Natural killer cell (primary cell): ENCODE measurements around the gene TPM1. TPM values are rescaled to one million over a fixed set of nuclear protein-coding genes. Genes with fewer than 3 reads are reported as not detected.

Experiments used
- ATAC-seq, 3 donors: fragments of 150-1000 bp in 2 of 3; fragments of 200-7000 bp in 1 of 3; cut with Tn5 transposase; 1 replicate in 1 of 3; 2 replicates in 2 of 3; pipeline ENCODE4 v1.10.0; 2021; ENCODE audit warnings: mild to moderate bottlenecking in 2 of 3, moderate library complexity in 2 of 3
- DNase-seq, 2 donors: peaks; one replicate each; pipeline versions ENCODE4 v3.0.0 to v3.0.0-alpha.2; 2013 to 2021; ENCODE audit warnings: mixed read lengths in 1 of 2
- H3K27ac ChIP-seq: one replicate; pipeline ENCODE4 v1.5.1; 2013; ENCODE audit warnings: mild to moderate bottlenecking, low read length
- H3K27me3 ChIP-seq: one replicate; pipeline ENCODE4 v1.6.1; 2013; ENCODE audit warnings: low read length; ENCODE audit not compliant: control insufficient read depth, insufficient read depth
- H3K36me3 ChIP-seq: one replicate; pipeline ENCODE4 v1.6.1; 2013; ENCODE audit warnings: low read length; ENCODE audit not compliant: control insufficient read depth, insufficient read depth
- H3K4me1 ChIP-seq: one replicate; pipeline ENCODE4 v1.6.1; 2013; ENCODE audit warnings: low read length; ENCODE audit not compliant: control insufficient read depth, insufficient read depth
- H3K4me3 ChIP-seq: one replicate; pipeline ENCODE4 v1.5.1; 2013; ENCODE audit warnings: low read length
- H3K9me3 ChIP-seq: one replicate; pipeline ENCODE4 v1.6.1; 2013; ENCODE audit warnings: low read length; ENCODE audit not compliant: control insufficient read depth, insufficient read depth
- H3K27ac Mint-ChIP-seq, 2 donors: one replicate each; pipeline ENCODE4 v1.8.0; 2022; ENCODE audit warnings: mild to moderate bottlenecking in 2 of 2, mixed read lengths in 2 of 2, moderate library complexity in 1 of 2
- H3K27me3 Mint-ChIP-seq, 2 donors: one replicate each; pipeline ENCODE4 v1.8.0; 2022; ENCODE audit warnings: low read depth in 2 of 2, mixed read lengths in 2 of 2
- H3K36me3 Mint-ChIP-seq: one replicate; pipeline ENCODE4 v1.8.0; 2022; ENCODE audit warnings: mixed read lengths
- H3K4me1 Mint-ChIP-seq, 2 donors: one replicate each; pipeline ENCODE4 v1.8.0; 2022; ENCODE audit warnings: mixed read lengths in 2 of 2
- H3K4me3 Mint-ChIP-seq: one replicate; pipeline ENCODE4 v1.8.0; 2022; ENCODE audit warnings: mild to moderate bottlenecking, moderate library complexity, mixed read lengths
- H3K9me3 Mint-ChIP-seq, 2 donors: one replicate each; pipeline ENCODE4 v1.8.0; 2022; ENCODE audit warnings: mixed read lengths in 2 of 2
- WGBS: methylation state at CpG from one replicate; pipeline ENCODE4 v1.1.7; 2013; ENCODE audit warnings: missing lambda C conversion rate; ENCODE audit not compliant: insufficient coverage; 5-methylcytosine and 5-hydroxymethylcytosine counted together
- intact Hi-C: fragments of 100-400 bp; cut with micrococcal nuclease; formaldehyde crosslinking; loops from one replicate; pipeline ENCODE4 v1.14.2; 2022
- total RNA-seq, 4 donors: library from RNA; stranded (reverse); fragments of 120-200 nt in 1 of 4; gene quantifications; one replicate each; pipeline versions ENCODE4 v1.2.3 to v1.2.4, GENCODE V29; 2013 to 2022
- TF ChIP-seq, protein P1 (sequence below): fragments of 200-600 bp; IDR thresholded peaks from one replicate; pipeline ENCODE4 v1.8.0; 2022; ENCODE audit warnings: antibody characterized with exemption

The TPM1 gene
- total RNA-seq, 3 donors from 2014 or later (not counting 1 experiment from before 2014, with no cell fraction given): 21.5 to 33.0 (median 25.6) TPM

DNA sequence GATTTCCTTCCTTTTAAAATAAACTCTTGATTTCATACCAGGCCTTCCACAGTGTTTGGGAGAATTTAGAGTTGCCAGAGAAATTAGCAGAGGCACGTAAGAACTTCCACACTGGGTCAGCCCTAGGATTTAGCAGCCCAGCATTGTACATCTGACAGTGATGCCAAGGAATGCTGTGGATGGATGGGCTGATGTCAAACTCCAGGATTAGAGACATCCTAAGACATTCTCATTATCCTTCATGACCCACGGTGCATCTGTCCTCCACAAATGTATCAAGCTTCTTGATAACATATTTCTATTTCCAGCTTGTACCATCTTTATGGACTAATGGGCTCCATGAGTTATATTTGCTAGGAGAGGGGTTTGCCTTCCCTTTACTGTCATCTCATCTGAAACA, 8.0 kb upstream of the TPM1 start:
- H3K4me1 Mint-ChIP-seq: no peaks in the 10 kb centered on the region
- DNase-seq (no peak), ATAC-seq (no peak)
- Histone ChIP-seq H3K4me1 (no peaks in the 10 kb centered on the region), H3K4me3 (no peak overlapping the region), H3K27me3 (peaks cover 7% of the 10 kb centered on the region), H3K9me3 (no peaks in the 10 kb centered on the region), H3K36me3 (no peaks in the 10 kb centered on the region), H3K27ac (no peak overlapping the region)
- no peak overlapping the region for H3K4me3 Mint-ChIP-seq
- H3K27me3 Mint-ChIP-seq: peaks cover 18 to 31% of the 10 kb centered on the region in 2 donors
- intact Hi-C loops: no loop called here
- H3K36me3 Mint-ChIP-seq: no peaks in the 10 kb centered on the region
- TF ChIP-seq, protein P1, sequence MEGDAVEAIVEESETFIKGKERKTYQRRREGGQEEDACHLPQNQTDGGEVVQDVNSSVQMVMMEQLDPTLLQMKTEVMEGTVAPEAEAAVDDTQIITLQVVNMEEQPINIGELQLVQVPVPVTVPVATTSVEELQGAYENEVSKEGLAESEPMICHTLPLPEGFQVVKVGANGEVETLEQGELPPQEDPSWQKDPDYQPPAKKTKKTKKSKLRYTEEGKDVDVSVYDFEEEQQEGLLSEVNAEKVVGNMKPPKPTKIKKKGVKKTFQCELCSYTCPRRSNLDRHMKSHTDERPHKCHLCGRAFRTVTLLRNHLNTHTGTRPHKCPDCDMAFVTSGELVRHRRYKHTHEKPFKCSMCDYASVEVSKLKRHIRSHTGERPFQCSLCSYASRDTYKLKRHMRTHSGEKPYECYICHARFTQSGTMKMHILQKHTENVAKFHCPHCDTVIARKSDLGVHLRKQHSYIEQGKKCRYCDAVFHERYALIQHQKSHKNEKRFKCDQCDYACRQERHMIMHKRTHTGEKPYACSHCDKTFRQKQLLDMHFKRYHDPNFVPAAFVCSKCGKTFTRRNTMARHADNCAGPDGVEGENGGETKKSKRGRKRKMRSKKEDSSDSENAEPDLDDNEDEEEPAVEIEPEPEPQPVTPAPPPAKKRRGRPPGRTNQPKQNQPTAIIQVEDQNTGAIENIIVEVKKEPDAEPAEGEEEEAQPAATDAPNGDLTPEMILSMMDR: no peak
- 82% methylated on average over 2 of the region's 2 CpGs for WGBS
- H3K27ac Mint-ChIP-seq: no peak overlapping the region
- no peaks in the 10 kb centered on the region for H3K9me3 Mint-ChIP-seq

DNA sequence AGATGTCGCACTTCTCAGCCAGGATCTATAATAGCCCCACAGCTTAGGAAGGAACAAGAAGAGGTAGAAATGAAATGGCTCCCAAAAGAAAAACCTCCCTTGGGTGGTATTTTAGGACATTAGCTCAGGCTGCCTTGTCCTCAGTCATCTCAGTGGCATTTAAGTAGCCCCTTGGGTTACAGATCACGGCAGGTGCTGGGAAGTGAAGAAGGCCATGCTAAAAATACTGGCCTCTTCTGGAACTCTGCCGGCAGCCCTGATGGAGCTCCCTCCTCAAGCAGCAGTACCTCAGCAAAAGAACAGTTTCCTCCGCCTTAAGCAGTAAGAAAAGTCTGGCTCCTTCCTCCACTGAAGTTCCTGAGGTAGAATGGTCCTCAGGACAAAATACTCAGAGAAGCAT, 7.3 kb upstream of the TPM1 start:
- Mint-ChIP-seq H3K4me3 (no peak overlapping the region), H3K4me1 (no peaks in the 10 kb centered on the region), H3K9me3 (no peaks in the 10 kb centered on the region), H3K27me3 (peaks cover 16 to 31% of the 10 kb centered on the region in 2 donors), H3K27ac (no peak overlapping the region), H3K36me3 (no peaks in the 10 kb centered on the region)
- no peaks in the 10 kb centered on the region for H3K36me3 ChIP-seq
- TF ChIP-seq, protein P1: no peak
- ATAC-seq (no peak), DNase-seq (no peak)
- intact Hi-C loops: no loop called here
- peaks cover 9% of the 10 kb centered on the region for H3K27me3 ChIP-seq
- no peak overlapping the region for H3K4me3 ChIP-seq
- WGBS: 81% methylated on average over 3 of the region's 4 CpGs
- H3K9me3 ChIP-seq: no peaks in the 10 kb centered on the region
- H3K4me1 ChIP-seq: no peaks in the 10 kb centered on the region
- H3K27ac ChIP-seq: no peak overlapping the region

DNA sequence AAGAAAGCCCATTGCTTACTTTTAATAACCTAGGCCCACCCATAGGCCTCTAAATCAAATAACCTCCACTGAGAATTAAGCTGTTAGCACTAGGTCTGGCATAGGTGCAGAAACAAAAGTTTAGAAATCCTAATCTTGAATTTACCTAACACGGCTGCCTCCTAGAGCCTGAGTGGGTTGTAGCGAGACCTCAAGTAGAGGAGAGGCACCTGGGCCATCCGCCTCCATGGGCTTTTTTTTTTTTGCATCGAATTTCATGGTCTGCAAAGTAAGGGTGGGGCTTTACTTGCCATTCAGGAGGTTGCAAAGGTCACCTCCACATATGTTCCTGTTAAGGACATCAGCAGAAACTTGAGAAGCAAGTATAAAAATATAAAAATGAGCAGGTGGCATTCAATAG, 6.6 kb upstream of the TPM1 start:
- 58% methylated on average over 4 of the region's 4 CpGs for WGBS
- Mint-ChIP-seq H3K4me3 (no peak overlapping the region), H3K9me3 (no peaks in the 10 kb centered on the region), H3K27me3 (peaks cover 19 to 31% of the 10 kb centered on the region in 2 donors), H3K36me3 (no peaks in the 10 kb centered on the region), H3K27ac (no peak overlapping the region), H3K4me1 (no peaks in the 10 kb centered on the region)
- Histone ChIP-seq H3K27ac (no peak overlapping the region), H3K4me1 (no peaks in the 10 kb centered on the region), H3K4me3 (no peak overlapping the region), H3K27me3 (peaks cover 6% of the 10 kb centered on the region), H3K9me3 (no peaks in the 10 kb centered on the region), H3K36me3 (no peaks in the 10 kb centered on the region)
- no peak for DNase-seq
- no peak for ATAC-seq
- intact Hi-C loops: no loop called here
- TF ChIP-seq, protein P1: no peak

DNA sequence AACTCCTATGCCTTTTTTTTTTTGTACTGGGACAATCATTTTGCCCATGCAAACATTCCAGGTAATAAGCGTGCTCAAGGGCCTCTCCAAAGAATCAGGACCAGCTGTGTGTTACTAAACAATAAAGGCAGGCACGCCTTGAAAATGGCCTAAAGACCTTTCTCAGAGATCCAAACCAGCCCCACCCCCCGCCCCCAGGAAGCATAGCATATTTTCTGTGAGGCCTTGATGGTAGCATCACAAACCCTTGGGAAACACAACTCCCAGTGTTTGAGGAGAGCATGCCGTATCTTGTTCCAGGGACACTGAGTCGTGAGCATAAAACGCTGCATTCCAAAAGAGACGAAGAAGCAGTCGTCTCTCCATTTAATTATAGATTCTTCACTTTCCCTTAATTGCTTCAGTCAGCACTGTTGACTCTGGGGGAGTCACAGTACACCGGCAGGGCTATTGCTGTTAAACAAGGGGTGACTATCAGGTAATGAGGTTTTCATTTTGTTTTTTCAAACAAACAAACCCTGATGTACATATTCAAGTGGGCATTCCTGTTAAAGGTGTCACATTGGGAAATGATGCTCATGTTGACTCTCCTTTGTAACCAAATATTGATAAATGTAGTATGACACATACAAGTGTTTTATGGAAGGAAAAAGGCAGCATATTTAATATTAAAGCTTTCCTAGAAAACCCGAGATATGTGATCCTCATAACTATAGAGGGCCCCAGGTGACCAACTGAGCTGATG, 4.4 kb upstream of the TPM1 start:
- peaks cover 3 to 8% of the 10 kb centered on the region in 2 donors for H3K4me1 Mint-ChIP-seq
- H3K27me3 Mint-ChIP-seq: peaks cover 29 to 45% of the 10 kb centered on the region in 2 donors
- no peaks in the 10 kb centered on the region for H3K36me3 ChIP-seq
- 81% methylated on average over 9 of the region's 10 CpGs for WGBS
- peaks cover 5% of the 10 kb centered on the region for H3K4me1 ChIP-seq
- peaks cover 18% of the 10 kb centered on the region for H3K27me3 ChIP-seq
- H3K4me3 Mint-ChIP-seq: no peak overlapping the region
- H3K4me3 ChIP-seq: no peak overlapping the region
- no peaks in the 10 kb centered on the region for H3K9me3 Mint-ChIP-seq
- DNase-seq (no peak), ATAC-seq (no peak)
- TF ChIP-seq, protein P1: no peak
- no peak overlapping the region for H3K27ac ChIP-seq
- H3K27ac Mint-ChIP-seq: no peak overlapping the region
- H3K36me3 Mint-ChIP-seq: no peaks in the 10 kb centered on the region
- intact Hi-C loops: no loop called here
- H3K9me3 ChIP-seq: no peaks in the 10 kb centered on the region
